GM19397 (cell line): Measurements from ENCODE around the gene RNF145.

Experiments
- ATAC-seq: cut with Tn5 transposase; IDR thresholded peaks from one replicate; pipeline ENCODE4 v1.9.1; 2021; ENCODE audit warnings: mild to moderate bottlenecking, moderate library complexity; ENCODE audit not compliant: unreplicated experiment

RNF145 gene

DNA sequence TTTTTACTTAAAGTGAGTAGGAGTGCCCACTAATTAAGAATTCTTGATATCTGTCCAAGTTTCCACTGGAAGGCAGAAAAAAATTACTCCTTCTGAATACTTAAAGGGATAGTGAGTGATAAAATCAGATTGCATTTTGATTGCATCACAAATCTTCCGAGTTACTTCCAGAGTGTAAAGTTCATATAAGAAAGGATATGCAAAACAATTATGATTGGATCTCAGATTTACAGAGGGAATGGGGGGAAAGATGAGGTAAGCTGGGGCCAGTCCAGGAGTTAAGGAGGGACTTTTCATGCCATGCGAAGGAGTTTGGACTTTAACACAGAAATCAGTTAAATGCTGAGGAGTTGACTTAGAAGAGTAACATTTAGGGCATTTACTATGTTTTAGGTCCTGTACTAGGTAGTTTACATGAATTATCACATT is 9.3 kb upstream of the RNF145 start:
- no peak for ATAC-seq

GRCh38 chr5:159217236-159217635 is 7.9 kb upstream of the RNF145 start:
- no peak for ATAC-seq

DNA sequence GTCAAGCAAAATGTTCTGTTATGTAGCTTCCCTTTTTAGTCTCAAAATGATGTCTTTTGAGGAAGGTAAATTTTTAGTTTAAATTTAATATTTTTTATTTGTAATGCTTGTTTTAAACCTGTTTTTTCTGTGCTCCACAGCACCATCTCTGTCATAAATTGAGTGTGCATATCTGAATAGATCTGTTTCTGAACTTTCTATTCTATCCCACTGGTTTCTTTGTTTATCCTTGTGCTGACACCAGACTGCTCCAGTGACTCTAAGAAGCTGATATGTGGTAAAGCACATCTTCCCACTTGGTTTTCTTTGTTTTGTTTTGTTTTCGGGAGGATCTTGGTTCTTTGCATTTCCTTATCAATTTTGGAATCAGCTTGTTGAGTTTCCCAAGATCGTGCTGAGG is 7.1 kb upstream of the RNF145 start:
- no peak for ATAC-seq

GRCh38 chr5:159215886-159216285 is 6.5 kb upstream of the RNF145 start:
- no peak for ATAC-seq

DNA sequence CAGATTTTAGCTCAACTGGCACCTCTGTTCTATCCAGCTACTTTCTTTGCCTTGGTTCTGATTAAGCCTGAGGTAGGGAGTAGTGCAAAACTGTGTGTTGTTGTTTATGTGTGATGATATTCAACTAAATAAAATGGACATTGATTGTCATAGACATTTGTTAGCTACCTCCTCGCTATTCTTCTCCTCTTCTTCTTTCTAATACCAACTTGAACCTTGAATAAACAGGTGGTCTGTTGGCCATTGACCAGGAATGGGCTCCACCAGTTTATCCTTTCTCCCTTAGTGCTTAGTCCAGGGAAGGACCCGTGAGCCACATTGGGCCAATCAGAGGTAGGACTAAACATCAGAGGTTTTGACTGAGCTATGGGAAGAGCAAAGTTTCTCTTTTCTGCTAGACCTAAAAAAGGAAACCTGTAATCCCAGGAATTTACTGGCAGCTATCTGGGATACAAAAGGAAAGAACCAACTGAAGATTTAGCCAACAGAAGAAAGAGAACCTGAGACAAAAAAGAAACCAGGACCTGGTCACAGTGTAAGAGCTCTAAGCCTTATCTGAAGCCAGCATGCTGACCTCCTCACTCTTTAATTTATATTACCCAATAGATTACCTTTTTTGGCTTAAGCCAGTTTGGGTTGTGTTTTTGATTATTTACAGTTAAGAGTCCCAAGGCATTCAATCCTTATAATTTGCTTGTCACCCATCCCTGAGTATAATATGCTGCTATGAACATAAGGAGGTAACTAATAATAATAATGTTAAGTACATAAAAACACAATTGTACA is 5.3 kb upstream of the RNF145 start:
- no peak for ATAC-seq

DNA sequence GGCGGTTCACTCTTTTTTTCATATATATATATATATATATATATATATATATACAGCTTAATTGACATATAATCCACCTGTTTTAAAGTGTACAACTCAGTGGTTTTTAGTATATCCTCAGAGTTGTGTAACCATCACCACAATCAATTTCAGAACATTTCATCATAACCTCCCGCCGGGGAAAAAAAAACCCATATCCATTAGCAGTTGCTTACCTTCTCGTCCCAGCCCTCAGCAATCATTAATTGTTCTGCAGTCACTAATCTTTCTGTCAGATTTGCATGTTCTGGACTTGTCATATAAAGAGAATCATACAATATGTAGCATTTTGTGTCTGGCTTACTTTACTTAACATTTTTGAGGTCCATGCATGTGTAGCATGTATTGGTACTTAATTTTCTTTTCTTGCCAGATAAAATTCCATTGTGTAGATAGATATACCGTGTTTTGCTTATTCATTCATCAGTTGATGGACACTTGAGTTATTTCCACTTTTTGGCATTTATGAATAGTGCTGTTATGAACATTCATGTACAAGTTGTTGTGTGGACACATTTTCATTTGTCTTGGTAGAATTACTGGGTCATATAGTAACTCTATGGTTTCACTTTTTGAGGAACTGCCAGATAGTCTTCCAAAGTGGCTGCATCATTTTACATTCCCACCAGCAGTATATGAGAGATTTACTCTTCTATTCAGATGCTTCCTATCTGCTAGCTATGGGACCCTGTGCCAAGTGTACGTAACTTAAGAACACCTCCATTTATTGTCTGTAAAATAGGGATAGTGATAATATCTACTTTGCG is 3.5 kb upstream of the RNF145 start:
- no peak for ATAC-seq

DNA sequence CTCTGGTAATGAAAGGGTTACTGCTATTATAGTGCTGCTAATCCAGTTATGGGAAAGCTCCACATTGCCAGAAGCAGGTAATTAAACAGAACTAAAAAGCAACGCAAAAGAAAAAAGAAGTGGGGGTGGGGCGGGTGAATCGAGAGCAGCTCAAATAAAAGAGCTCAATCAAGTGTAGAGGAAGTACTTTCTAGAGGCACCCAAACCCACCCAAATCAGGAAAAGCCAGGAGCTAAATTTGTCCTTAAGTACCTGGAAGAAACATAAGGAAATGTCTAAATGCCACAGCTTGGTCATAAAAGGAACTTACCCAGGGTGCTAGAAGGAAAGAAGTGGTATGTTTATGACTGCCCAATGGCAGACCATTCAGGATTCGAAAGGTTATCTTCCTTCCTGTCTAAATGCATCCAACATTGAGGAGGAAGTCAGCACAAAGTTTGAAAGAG is 2.4 kb upstream of the RNF145 start:
- ATAC-seq: no peak

- ATAC-seq: no peak
These were observed 1.5 kb upstream of the RNF145 start for GRCh38 chr5:159210846-159211245.

GRCh38 chr5:159210210-159210661 is 883 bp upstream of the RNF145 start:
- no peak for ATAC-seq

DNA sequence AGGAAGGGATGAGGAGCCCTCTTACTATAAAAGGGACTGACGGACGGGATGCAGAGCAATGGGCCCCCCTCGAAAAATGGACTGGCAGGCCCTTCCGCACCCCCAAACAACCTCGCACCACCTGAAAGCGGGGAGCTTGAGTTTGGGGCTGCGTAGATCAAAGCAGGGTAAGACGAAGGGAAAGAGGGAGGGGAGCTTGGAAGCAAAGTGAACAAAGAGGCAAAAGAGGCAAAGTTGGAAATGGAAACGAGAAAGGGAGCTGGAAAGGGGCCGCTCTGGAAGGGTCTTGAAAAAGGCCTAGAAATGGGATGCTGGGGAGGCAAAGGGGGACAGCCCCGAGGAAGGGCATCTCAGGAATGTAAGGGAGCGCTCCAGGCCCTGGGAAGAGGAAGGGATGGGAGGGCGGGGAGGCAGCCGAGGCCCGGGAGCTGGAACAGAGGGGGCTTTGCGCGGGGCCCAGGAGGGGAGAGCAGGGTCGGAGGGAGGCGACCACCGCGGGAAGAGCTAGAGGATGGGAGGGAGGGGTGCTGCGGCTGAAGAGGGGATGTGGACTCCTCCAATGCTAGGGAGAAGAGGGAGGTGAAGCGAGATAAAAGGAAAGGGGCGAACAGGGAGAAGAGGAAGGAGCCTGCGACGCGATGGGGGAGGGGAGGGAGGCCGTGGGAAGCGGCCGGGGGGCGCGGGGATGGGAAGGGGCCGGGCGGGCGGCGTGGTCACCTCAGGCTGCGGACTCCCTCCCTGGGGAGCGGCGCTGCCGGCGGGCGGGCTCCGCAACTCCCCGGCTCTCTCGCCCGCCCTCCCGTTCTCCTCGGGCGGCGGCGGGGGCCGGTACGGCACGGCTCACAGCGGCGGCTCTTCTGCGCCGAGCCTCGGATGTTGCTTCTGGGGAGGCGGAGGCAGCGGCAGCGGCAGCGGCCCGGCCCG is 577 bp downstream of the RNF145 start:
- no peak for ATAC-seq

DNA sequence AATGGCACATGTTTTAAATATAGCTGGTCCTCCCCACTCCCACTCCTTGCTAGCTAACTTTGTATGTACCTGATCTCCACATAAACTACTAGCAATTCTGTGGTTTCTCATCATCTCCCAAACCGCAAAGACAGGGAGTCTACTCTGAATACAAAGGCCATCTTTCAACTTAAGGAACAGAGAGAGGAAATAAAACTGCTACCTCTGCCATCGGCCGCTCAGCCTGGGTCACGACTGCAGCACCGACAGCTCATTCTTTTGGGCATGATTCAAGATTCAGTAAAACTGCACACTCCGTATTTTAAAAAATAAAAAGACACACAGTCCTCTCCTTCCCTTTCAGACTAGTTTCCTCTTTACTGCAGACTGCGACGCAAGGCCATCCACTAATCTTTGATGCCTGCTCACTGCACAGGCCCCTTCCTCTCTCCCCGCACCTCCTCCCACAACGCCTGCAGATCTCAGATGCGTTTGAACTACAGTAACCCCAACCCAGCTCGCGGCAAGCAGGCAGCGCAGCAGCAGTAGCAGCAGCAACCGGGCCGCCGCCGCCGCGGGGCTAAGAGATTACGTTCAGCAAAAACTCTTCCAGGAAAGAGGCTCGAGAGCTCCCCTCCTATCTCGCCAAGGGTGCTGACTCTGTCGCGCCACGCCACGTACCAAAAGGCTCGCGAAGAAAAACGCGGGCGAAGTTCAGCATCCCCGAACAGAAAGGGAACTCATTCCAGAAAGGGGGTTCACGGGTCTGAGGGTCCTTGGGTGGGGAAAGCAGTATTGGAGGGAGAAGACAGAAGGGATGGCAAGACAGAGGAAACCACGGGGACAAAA is 1.5 kb downstream of the RNF145 start:
- peak; percentile 56 for ATAC-seq

DNA sequence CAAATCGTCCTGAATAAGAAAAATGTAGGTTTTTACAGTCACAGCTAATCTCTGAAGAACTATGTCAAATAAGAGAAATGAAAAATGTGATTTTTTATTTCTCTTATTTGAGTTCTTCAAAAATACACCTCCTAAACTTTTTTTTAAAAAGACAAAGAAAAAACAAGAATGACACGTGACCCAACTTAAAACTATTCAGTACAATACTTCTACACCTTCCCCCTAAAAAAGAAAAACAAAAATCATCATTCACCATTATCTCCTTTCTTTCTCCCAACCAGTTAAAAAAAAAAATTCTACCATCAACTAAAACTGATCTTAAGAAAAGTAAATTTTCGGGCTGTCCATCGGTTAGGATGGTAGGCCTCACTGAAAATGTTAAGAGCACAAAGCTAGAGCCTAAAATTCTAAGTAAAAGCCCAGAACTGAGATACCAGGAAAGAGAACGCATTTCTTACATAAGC is 2.1 kb downstream of the RNF145 start:
- ATAC-seq: peak; percentile 1

GRCh38 chr5:159206818-159207217 is 2.5 kb downstream of the RNF145 start:
- ATAC-seq: no peak

DNA sequence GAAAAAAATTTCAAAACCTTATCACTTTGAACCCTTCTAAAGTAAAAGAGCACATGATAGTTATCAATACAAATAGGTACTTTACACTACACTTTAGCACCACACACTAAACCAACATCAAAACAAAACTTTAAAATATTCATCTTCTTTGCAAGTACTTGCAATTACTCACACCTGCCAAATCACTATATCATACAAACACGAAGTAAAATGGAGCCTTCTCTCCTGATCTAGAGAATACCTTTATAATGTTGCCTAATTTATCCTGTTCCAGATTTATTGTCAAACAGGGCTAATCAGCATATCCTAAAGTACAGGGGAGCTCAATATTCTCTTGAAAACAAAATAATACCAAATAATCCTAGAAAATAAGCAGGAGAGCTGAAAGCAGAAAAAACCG is 3.0 kb downstream of the RNF145 start:
- ATAC-seq: no peak

DNA sequence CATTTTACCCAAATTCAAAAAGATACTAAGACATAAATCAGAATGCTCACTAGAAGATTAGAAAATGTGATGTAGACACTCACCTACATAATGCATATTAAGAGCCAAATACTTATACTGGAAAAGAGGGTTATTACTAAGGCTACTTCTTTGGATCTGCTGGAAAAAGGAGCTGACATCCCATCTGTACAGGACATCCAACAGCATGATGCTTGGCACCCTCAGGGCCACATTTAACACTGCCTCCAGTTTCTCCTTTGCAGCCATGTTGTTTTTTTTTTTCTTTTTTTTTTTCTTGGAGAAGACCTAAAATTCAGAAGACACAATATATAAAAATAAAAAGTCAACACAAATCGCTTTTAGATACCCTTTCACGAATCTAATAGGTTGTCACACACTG is 6.0 kb downstream of the RNF145 start:
- no peak for ATAC-seq

DNA sequence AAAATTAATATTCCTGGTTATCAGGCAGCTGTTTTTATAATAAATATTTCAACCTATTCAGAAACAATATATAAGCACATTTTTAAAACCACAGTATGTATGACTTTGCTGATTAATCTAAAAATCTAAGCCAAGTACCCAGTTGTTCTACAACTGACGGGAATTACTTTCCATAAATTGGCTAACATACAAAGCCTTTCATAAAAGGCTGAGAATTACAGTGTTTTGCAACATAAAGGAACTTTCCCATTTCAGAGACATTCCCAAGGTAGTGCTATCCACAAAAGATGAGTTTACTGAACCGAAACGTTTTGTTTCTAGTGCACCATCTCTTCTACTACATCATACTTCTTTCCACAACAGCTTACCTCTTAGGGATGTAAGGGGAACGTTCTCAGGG is 7.2 kb downstream of the RNF145 start:
- ATAC-seq: no peak

DNA sequence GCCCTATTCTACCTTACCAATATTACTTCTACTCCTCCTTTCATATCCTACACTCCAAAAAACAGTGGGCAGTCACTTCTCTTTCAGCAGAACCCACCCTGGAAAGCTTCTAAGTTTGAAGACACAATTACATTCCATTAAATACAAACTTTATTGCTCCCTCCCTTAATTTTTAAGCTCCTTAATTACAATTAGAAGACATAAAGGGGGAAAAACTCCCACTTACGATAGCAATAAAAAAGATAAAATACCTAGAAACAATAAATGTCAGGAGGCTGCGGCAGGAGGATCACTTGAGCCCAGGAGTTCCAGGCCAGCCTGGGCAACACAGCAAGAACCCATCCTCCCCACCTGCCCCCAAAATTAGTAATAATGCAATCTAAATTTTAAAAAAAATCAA is 9.6 kb downstream of the RNF145 start:
- no peak for ATAC-seq

DNA sequence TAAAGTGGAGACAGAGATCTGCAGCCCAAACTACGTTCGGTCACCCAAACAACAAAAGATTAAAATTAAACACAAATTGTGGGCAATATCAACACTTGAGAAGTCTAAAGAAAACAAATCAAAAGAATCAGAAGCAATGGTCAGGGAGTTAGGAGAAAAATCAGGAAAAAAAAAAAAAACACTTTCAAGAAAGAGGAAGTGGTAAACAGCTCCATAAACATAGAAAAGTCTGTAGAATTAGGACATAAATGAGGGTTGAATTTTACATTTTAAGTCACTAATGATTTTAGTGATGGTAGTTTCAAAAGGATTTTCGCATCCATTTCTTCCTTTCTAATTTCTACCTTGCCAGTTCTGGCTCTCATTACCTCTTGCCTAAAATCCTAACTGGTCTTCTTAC is 10.1 kb downstream of the RNF145 start:
- no peak for ATAC-seq

- ATAC-seq: peak; percentile 95
These were observed 11.0 kb downstream of the RNF145 start for GRCh38 chr5:159198063-159199036.
